Activated naive CD4-positive, alpha-beta T cell treated with anti-CD3 and anti-CD28 coated beads, Interleukin-2, amount 10 ng/mL, durations not matched to agents 7 days and 5 days (primary cell): Measurements from ENCODE around the gene NPAS4.
"Not testable (repeated sequence)": the region's sequence is repeated elsewhere in the genome, so short reads cannot be mapped to it uniquely, and the experiment has no call there.

Experiments used
- CTCF ChIA-PET: fragments of 350-600 bp; sonication (Branson Sonifier 250); formaldehyde crosslinking; loops from one replicate; lab custom pipeline; 2021; ENCODE audit warnings: antibody characterized with exemption; lab: Charles Lee
- DNase-seq: peaks from one replicate; pipeline ENCODE4 v3.0.0-alpha.2; 2020
- H3K27ac Mint-ChIP-seq: one replicate; pipeline ENCODE4 v1.8.0; 2021; ENCODE audit warnings: mild to moderate bottlenecking, moderate library complexity, mixed read lengths
- H3K27me3 Mint-ChIP-seq: one replicate; pipeline ENCODE4 v1.8.0; 2021; ENCODE audit warnings: mild to moderate bottlenecking, mixed read lengths
- H3K36me3 Mint-ChIP-seq: one replicate; pipeline ENCODE4 v1.8.0; 2021; ENCODE audit warnings: mixed read lengths
- H3K4me1 Mint-ChIP-seq: one replicate; pipeline ENCODE4 v1.8.0; 2021; ENCODE audit warnings: mixed read lengths
- H3K4me3 Mint-ChIP-seq: one replicate; pipeline ENCODE4 v1.8.0; 2021; ENCODE audit warnings: mild to moderate bottlenecking, moderate library complexity, mixed read lengths
- H3K9me3 Mint-ChIP-seq: one replicate; pipeline ENCODE4 v1.8.0; 2021; ENCODE audit warnings: mixed read lengths

NPAS4 gene

GRCh38 chr11:66451663-66452062 is 30.8 kb downstream of the NPAS4 start:
- no peaks in the 10 kb centered on the region for H3K36me3 Mint-ChIP-seq
- no peak overlapping the region for H3K27ac Mint-ChIP-seq
- H3K27me3 Mint-ChIP-seq: peaks cover 20% of the 10 kb centered on the region
- no peaks in the 10 kb centered on the region for H3K9me3 Mint-ChIP-seq
- H3K4me3 Mint-ChIP-seq: no peak overlapping the region
- CTCF ChIA-PET: interaction anchor here (1.3 kb wide), 1 partner anchor 13 kb away, joined by 4 read pairs; the partner anchor contains the start of gene MRPL11
- DNase-seq: no peak
- H3K4me1 Mint-ChIP-seq: peaks cover 17% of the 10 kb centered on the region

GRCh38 chr11:66454247-66454646 is 33.4 kb downstream of the NPAS4 start:
- no peak overlapping the region for H3K4me3 Mint-ChIP-seq
- no peak overlapping the region for H3K27ac Mint-ChIP-seq
- H3K36me3 Mint-ChIP-seq: no peaks in the 10 kb centered on the region
- DNase-seq: no peak
- CTCF ChIA-PET: interaction anchor here (0.9 to 1.3 kb wide), 2 partner anchors 15 to 25 kb away, joined by 3 to 4 read pairs; partner anchors contain the start of gene MRPL11
- H3K4me1 Mint-ChIP-seq: peaks cover 17% of the 10 kb centered on the region
- no peaks in the 10 kb centered on the region for H3K9me3 Mint-ChIP-seq
- peaks cover 20% of the 10 kb centered on the region for H3K27me3 Mint-ChIP-seq

GRCh38 chr11:66454828-66455227 is 34.0 kb downstream of the NPAS4 start:
- Mint-ChIP-seq H3K36me3 (no peaks in the 10 kb centered on the region), H3K27ac (no peak overlapping the region), H3K27me3 (peaks cover 16% of the 10 kb centered on the region), H3K9me3 (no peaks in the 10 kb centered on the region), H3K4me1 (peaks cover 17% of the 10 kb centered on the region), H3K4me3 (no peak overlapping the region)
- DNase-seq: no peak
- CTCF ChIA-PET: interaction anchor here (0.7 to 1.3 kb wide), 3 partner anchors 16 to 61 kb away, joined by 3 to 4 read pairs (median 3); partner anchors contain the start of gene MRPL11

GRCh38 chr11:66457826-66458225 is 37.0 kb downstream of the NPAS4 start:
- DNase-seq: no peak
- Mint-ChIP-seq H3K4me3 (no peak overlapping the region), H3K27me3 (no peaks in the 10 kb centered on the region), H3K27ac (no peak overlapping the region), H3K36me3 (peaks cover 3% of the 10 kb centered on the region), H3K4me1 (peaks cover 31% of the 10 kb centered on the region), H3K9me3 (peaks cover 8% of the 10 kb centered on the region)
- CTCF ChIA-PET: interaction anchor here (2.9 kb wide), 1 partner anchor 19 kb away, joined by 9 read pairs; the partner anchor contains the start of gene MRPL11

GRCh38 chr11:66459138-66459778 is 38.4 kb downstream of the NPAS4 start:
- Mint-ChIP-seq H3K9me3 (peaks cover 13% of the 10 kb centered on the region), H3K36me3 (peaks cover 7% of the 10 kb centered on the region), H3K4me1 (peaks cover 33% of the 10 kb centered on the region), H3K4me3 (no peak overlapping the region), H3K27me3 (no peaks in the 10 kb centered on the region), H3K27ac (no peak overlapping the region)
- CTCF ChIA-PET: interaction anchor here (0.5 to 2.9 kb wide), 6 partner anchors 12 to 746 kb away, joined by 3 to 9 read pairs (median 4); partner anchors contain the start of gene MRPL11
- DNase-seq: no peak

GRCh38 chr11:66462010-66462409 is 41.2 kb downstream of the NPAS4 start:
- Mint-ChIP-seq H3K4me1 (peaks cover 34% of the 10 kb centered on the region), H3K27ac (no peak overlapping the region), H3K36me3 (peaks cover 7% of the 10 kb centered on the region), H3K4me3 (no peak overlapping the region), H3K9me3 (peaks cover 13% of the 10 kb centered on the region), H3K27me3 (peaks cover 6% of the 10 kb centered on the region)
- DNase-seq: no peak
- CTCF ChIA-PET: no interaction called here

GRCh38 chr11:66462911-66463310 is 42.1 kb downstream of the NPAS4 start:
- Mint-ChIP-seq H3K27me3 (peaks cover 6% of the 10 kb centered on the region), H3K9me3 (peaks cover 13% of the 10 kb centered on the region), H3K4me1 (peaks cover 41% of the 10 kb centered on the region), H3K27ac (no peak overlapping the region), H3K4me3 (no peak overlapping the region), H3K36me3 (peaks cover 7% of the 10 kb centered on the region)
- CTCF ChIA-PET: no interaction called here
- no peak for DNase-seq

- H3K9me3 Mint-ChIP-seq: peaks cover 13% of the 10 kb centered on the region
- H3K27ac Mint-ChIP-seq, CTCF ChIA-PET, DNase-seq, H3K36me3 Mint-ChIP-seq, H3K27me3 Mint-ChIP-seq, H3K4me3 Mint-ChIP-seq: not testable (repeated sequence)
- H3K4me1 Mint-ChIP-seq: peaks cover 48% of the 10 kb centered on the region
These were observed 43.3 kb downstream of the NPAS4 start for GRCh38 chr11:66464116-66464515.

- peaks cover 6% of the 10 kb centered on the region for H3K27me3 Mint-ChIP-seq
- H3K4me1 Mint-ChIP-seq: peaks cover 48% of the 10 kb centered on the region
- CTCF ChIA-PET: no interaction called here
- H3K27ac Mint-ChIP-seq: no peak overlapping the region
- no peak for DNase-seq
- peaks cover 13% of the 10 kb centered on the region for H3K9me3 Mint-ChIP-seq
- H3K36me3 Mint-ChIP-seq: peaks cover 7% of the 10 kb centered on the region
- H3K4me3 Mint-ChIP-seq: no peak overlapping the region
These were observed 44.1 kb downstream of the NPAS4 start for GRCh38 chr11:66464916-66465315.

GRCh38 chr11:66465373-66466224 is 44.8 kb downstream of the NPAS4 start:
- no peak overlapping the region for H3K27ac Mint-ChIP-seq
- H3K36me3 Mint-ChIP-seq: peaks cover 9% of the 10 kb centered on the region
- no peak for DNase-seq
- peaks cover 6% of the 10 kb centered on the region for H3K27me3 Mint-ChIP-seq
- peaks cover 13% of the 10 kb centered on the region for H3K9me3 Mint-ChIP-seq
- H3K4me1 Mint-ChIP-seq: peaks cover 48% of the 10 kb centered on the region
- peak overlapping the region; percentile 79 for H3K4me3 Mint-ChIP-seq
- CTCF ChIA-PET: interaction anchor here (1.0 to 1.3 kb wide), 2 partner anchors 57 to 80 kb away, joined by 3 to 4 read pairs; no protein-coding TSS in a partner anchor

- Mint-ChIP-seq H3K4me1 (peaks cover 48% of the 10 kb centered on the region), H3K36me3 (peaks cover 11% of the 10 kb centered on the region), H3K4me3 (peak within 1 kb of the TSS; percentile 83), H3K27ac (peak within 1 kb of the TSS; percentile 80), H3K27me3 (peaks cover 6% of the 10 kb centered on the region), H3K9me3 (peaks cover 10% of the 10 kb centered on the region)
- CTCF ChIA-PET: interaction anchor here (0.9 to 1.3 kb wide), 3 partner anchors 12 to 81 kb away, joined by 3 to 4 read pairs (median 3); no protein-coding TSS in a partner anchor
- peak; percentile 95 for DNase-seq
These were observed 45.6 kb downstream of the NPAS4 start, which contains the start of gene PELI3 for GRCh38 chr11:66466225-66467033. TSS of gene PELI3 (plus strand) at chr11:66466905. CDS start at chr11:66468129, 1,224 bp downstream.

GRCh38 chr11:66467034-66467659 is 46.3 kb downstream of the NPAS4 start:
- Mint-ChIP-seq H3K4me3 (peak overlapping the region; percentile 83), H3K9me3 (peaks cover 8% of the 10 kb centered on the region), H3K27ac (peak overlapping the region; percentile 7), H3K36me3 (peaks cover 11% of the 10 kb centered on the region), H3K27me3 (peaks cover 6% of the 10 kb centered on the region), H3K4me1 (peaks cover 40% of the 10 kb centered on the region)
- CTCF ChIA-PET: interaction anchor here (0.9 to 1.7 kb wide), 4 partner anchors 12 to 82 kb away, joined by 3 to 4 read pairs (median 4); partner anchors contain the start of gene NPAS4
- DNase-seq: no peak

GRCh38 chr11:66467756-66468155 is 46.9 kb downstream of the NPAS4 start:
- peak overlapping the region; percentile 83 for H3K4me3 Mint-ChIP-seq
- H3K9me3 Mint-ChIP-seq: peaks cover 5% of the 10 kb centered on the region
- H3K27me3 Mint-ChIP-seq: peaks cover 6% of the 10 kb centered on the region
- no peak overlapping the region for H3K27ac Mint-ChIP-seq
- DNase-seq: peak; percentile 53
- peaks cover 34% of the 10 kb centered on the region for H3K4me1 Mint-ChIP-seq
- CTCF ChIA-PET: interaction anchor here (0.9 to 1.7 kb wide), 2 partner anchors 11 to 46 kb away, joined by 4 read pairs; partner anchors contain the start of gene NPAS4
- peaks cover 8% of the 10 kb centered on the region for H3K36me3 Mint-ChIP-seq
